H1 (cell line): ENCODE data around the gene NMRK1. TPM values are rescaled to one million over a fixed set of nuclear protein-coding genes. Genes with fewer than 3 reads are reported as not detected.

Source experiments
- CBX5 ChIP-seq: fragments of 300-800, 300-1000 bp; sonication (generic); IDR thresholded peaks from 2 replicates; pipeline ENCODE4 v1.7.1; 2016; ENCODE audit warnings: antibody characterized with exemption, low read length, low read depth
- SIN3A ChIP-seq, 2 experiments: IDR thresholded peaks in 1 of 2; conservative IDR thresholded peaks in 1 of 2; 2 replicates each; pipeline ENCODE4 v1.6.1; 2011 to 2012; ENCODE audit warnings: low read length in 2 of 2, improper control_type of control experiment in 1 of 2, low read depth in 1 of 2, mild to moderate bottlenecking in 1 of 2
- SP2 ChIP-seq: IDR thresholded peaks from 2 replicates; pipeline ENCODE4 v1.6.1; 2012; ENCODE audit warnings: mild to moderate bottlenecking, low read length, inconsistent platforms
- polyA plus RNA-seq, 7 experiments: library from polyadenylated mRNA; depleted of rRNA in 3 of 7; stranded (reverse) in 5 of 7; unstranded in 2 of 7; fragments of >200 nt in 5 of 7; fragments of 200-250 nt in 2 of 7; gene quantifications; 1 replicate in 5 of 7; 2 replicates in 1 of 7; 4 replicates in 1 of 7; pipeline versions ENCODE4 v1.2.1 to v1.2.3, GENCODE V29; 2011 to 2013; ENCODE audit warnings: missing spikeins in 2 of 7, mixed read lengths in 2 of 7
- total RNA-seq: library from RNA; stranded (reverse); fragmentation: NEBNext Ultra II Directional; extraction: Animal tissue kit (Norgen Biotek cat#: 25700); gene quantifications from 2 replicates; pipeline ENCODE4 v1.2.1, GENCODE V29; 2021
- TF ChIP-seq, protein P1 (sequence below): IDR thresholded peaks from 2 replicates; pipeline ENCODE4 v1.6.1; 2012; ENCODE audit warnings: inconsistent platforms

Gene NMRK1
- total and polyA plus RNA-seq, 2 of the 8 experiments (the other 6 are each of a cell fraction or from before 2014, with no cell fraction given), result 5.8 to 8.1 TPM

GRCh38 chr9:75104607-75105006 is 16.7 kb upstream of the NMRK1 start (continued):
- no peak for TF ChIP-seq SP2
- TF ChIP-seq SIN3A (conservative IDR thresholded peaks at IDR 0.05 in 1 of 2, IDR thresholded peaks at IDR 0.05 in 1 of 2; ENCODE audit: low read depth in 1 of 2, low read length in 2 of 2), result no peak
- TF ChIP-seq, protein P1, sequence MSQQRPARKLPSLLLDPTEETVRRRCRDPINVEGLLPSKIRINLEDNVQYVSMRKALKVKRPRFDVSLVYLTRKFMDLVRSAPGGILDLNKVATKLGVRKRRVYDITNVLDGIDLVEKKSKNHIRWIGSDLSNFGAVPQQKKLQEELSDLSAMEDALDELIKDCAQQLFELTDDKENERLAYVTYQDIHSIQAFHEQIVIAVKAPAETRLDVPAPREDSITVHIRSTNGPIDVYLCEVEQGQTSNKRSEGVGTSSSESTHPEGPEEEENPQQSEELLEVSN, result no peak
- TF ChIP-seq CBX5, result no peak
